HepG2 (cell line): Measurements from ENCODE around the gene RIMKLB. TPM values are rescaled to one million over a fixed set of nuclear protein-coding genes. Genes with fewer than 3 reads are reported as not detected.

ENCODE experiments used
- ATAC-seq: fragments of 200-7000 bp; cut with Tn5 transposase; 3 replicates; pipeline ENCODE4 v1.9.1; 2020; ENCODE audit warnings: mild to moderate bottlenecking, moderate library complexity
- BruUV-seq: library from RNA; stranded (reverse); fragments of 400-500 nt; replicated peaks from 2 replicates; lab custom pipeline; 2021; lab: Mats Ljungman, UMichigan
- CTCF ChIA-PET: fragments of 300-600 bp; formaldehyde crosslinking; extraction: SDS; loops from one replicate; lab custom pipeline; 2021; ENCODE audit warnings: low total read pairs, inconsistent platforms, low intra/inter-chr PET ratio; lab: Yijun Ruan, JAX
- POLR2A ChIA-PET: fragments of 350-600 bp; sonication (Branson Sonifier 250); formaldehyde crosslinking; loops from one replicate; lab custom pipeline; 2020; ENCODE audit warnings: antibody characterized with exemption, inconsistent platforms; lab: Yijun Ruan, JAX
- DNase-seq: peaks from one replicate; pipeline ENCODE4 v3.0.0-alpha.2; 2015; ENCODE audit warnings: low spot score
- FAIRE-seq: peaks from 3 replicates; lab custom pipeline; 2011; peaks lifted over from hg19 to GRCh38; lab: Jason Lieb, UNC
- H2AFZ ChIP-seq: one replicate; pipeline ENCODE4 v1.6.1; 2011; ENCODE audit warnings: low read length, inconsistent platforms
- H3K27ac ChIP-seq: fragments of 300-600 bp; 3 replicates; pipeline ENCODE4 v1.8.0; 2011; ENCODE audit warnings: mixed run types, mild to moderate bottlenecking, mixed read lengths, low read length, inconsistent platforms; ENCODE audit not compliant: insufficient read depth; ENCODE audit errors: extremely low read length
- H3K27me3 ChIP-seq, 2 experiments: fragments of 200-600 bp in 1 of 2; 2 replicates in 1 of 2; 3 replicates in 1 of 2; pipeline versions ENCODE4 v1.6.0 to v1.8.0; 2011; ENCODE audit warnings: low read length in 2 of 2, mild to moderate bottlenecking in 2 of 2, moderate library complexity in 2 of 2, inconsistent platforms in 1 of 2; ENCODE audit not compliant: insufficient read depth in 2 of 2, control insufficient read depth in 1 of 2
- H3K36me3 ChIP-seq, 2 experiments: fragments of 200-600 bp in 1 of 2; replicated peaks in 1 of 2; 2 replicates in 1 of 2; 3 replicates in 1 of 2; pipeline versions ENCODE4 v1.5.1 to v1.8.0; 2011; ENCODE audit warnings: low read length in 2 of 2, inconsistent platforms in 1 of 2; ENCODE audit not compliant: insufficient read depth in 2 of 2, control insufficient read depth in 1 of 2
- H3K4me1 ChIP-seq: 2 replicates; pipeline ENCODE4 v1.5.1; 2012; ENCODE audit warnings: low read length, inconsistent platforms; ENCODE audit not compliant: insufficient read depth
- H3K4me2 ChIP-seq: 2 replicates; pipeline ENCODE4 v1.6.0; 2011; ENCODE audit warnings: low read depth, low read length, inconsistent platforms
- H3K4me3 ChIP-seq, 3 experiments: fragments of 200-600 bp in 1 of 3; sonication (generic), shearing (Covaris generic) in 1 of 3; replicated peaks in 1 of 3; 2 replicates each; pipeline ENCODE4 v1.5.1; 2011 to 2016; ENCODE audit warnings: low read length in 3 of 3, inconsistent platforms in 2 of 3, low read depth in 2 of 3, mild to moderate bottlenecking in 2 of 3, control low read depth in 1 of 3, mixed read lengths in 1 of 3; ENCODE audit not compliant: insufficient read depth in 1 of 3
- H3K79me2 ChIP-seq: one replicate; pipeline ENCODE4 v1.6.1; 2011; ENCODE audit warnings: low read length, inconsistent platforms; ENCODE audit not compliant: insufficient read depth
- H3K9ac ChIP-seq: 2 replicates; pipeline ENCODE4 v1.6.0; 2011; ENCODE audit warnings: mild to moderate bottlenecking, low read depth, low read length, inconsistent platforms; ENCODE audit not compliant: insufficient read depth
- H3K9me3 ChIP-seq: 2 replicates; pipeline ENCODE4 v1.5.1; 2012; ENCODE audit warnings: mild to moderate bottlenecking, low read length
- H4K20me1 ChIP-seq: 2 replicates; pipeline ENCODE4 v1.6.0; 2011; ENCODE audit warnings: inconsistent platforms, mild to moderate bottlenecking, low read length, moderate library complexity; ENCODE audit not compliant: insufficient read depth
- ATF6 ChIP-seq: sonication (generic); formaldehyde crosslinking; conservative IDR thresholded peaks from 2 replicates; pipeline ENCODE4 v1.4.0; 2020; ENCODE audit warnings: missing genetic modification reagents
- MAFF ChIP-seq: IDR thresholded peaks from 2 replicates; pipeline ENCODE4 v1.6.1; 2011; ENCODE audit warnings: low read depth, low read length, improper control_type of control experiment
- ZBTB1 ChIP-seq: sonication (generic); formaldehyde crosslinking; IDR thresholded peaks from 2 replicates; pipeline ENCODE4 v1.4.0; 2020; ENCODE audit warnings: missing genetic modification reagents, borderline replicate concordance
- ZBTB7B ChIP-seq: sonication (generic); formaldehyde crosslinking; IDR thresholded peaks from 2 replicates; pipeline ENCODE4 v1.4.0; 2020; ENCODE audit warnings: missing genetic modification reagents
- ZMAT3 ChIP-seq: sonication (generic); formaldehyde crosslinking; conservative IDR thresholded peaks from 2 replicates; pipeline ENCODE4 v1.7.0; 2021; ENCODE audit warnings: missing genetic modification reagents
- ZNF768 ChIP-seq: sonication (generic); formaldehyde crosslinking; IDR thresholded peaks from 2 replicates; pipeline ENCODE4 v1.4.0; 2020; ENCODE audit warnings: missing genetic modification reagents
- WGBS: methylation state at CpG from one replicate; pipeline ENCODE4 v1.1.6; 2017; ENCODE audit warnings: low lambda C conversion rate; 5-methylcytosine and 5-hydroxymethylcytosine counted together
- in situ Hi-C: cut with HindIII; loops from 2 replicates; pipeline ENCODE4 v1.10.0; 2017; ENCODE audit warnings: low pct_unique_long_range_greater_than_20kb; ENCODE audit not compliant: extremely low pct_ligation_motif_present
- intact Hi-C: fragments of 100-400 bp; cut with micrococcal nuclease; formaldehyde crosslinking; loops from one replicate; pipeline ENCODE4 v1.10.0; 2022; ENCODE audit not compliant: unreplicated experiment
- polyA plus RNA-seq, 8 experiments: library from polyadenylated mRNA; depleted of rRNA in 3 of 8; stranded (reverse) in 7 of 8; unstranded in 1 of 8; fragments of >200 nt; fragmentation: Illumina TruSeq in 4 of 8; extraction: Trizol in 4 of 8; gene quantifications; 2 replicates each; pipeline versions ENCODE4 v1.2.1 to v1.2.3, GENCODE V29; 2011 to 2016; ENCODE audit warnings: low read depth in 4 of 8, missing spikeins in 1 of 8, mixed read lengths in 1 of 8; ENCODE audit not compliant: insufficient read depth in 1 of 8
- total RNA-seq, 5 experiments: library from RNA; depleted of rRNA; stranded (reverse); fragments of >200 nt; fragmentation: Illumina TruSeq; extraction: Trizol; gene quantifications; 2 replicates each; pipeline ENCODE4 v1.2.3, GENCODE V29; 2016; ENCODE audit warnings: low read depth in 1 of 5

Gene RIMKLB
- total and polyA plus RNA-seq, 2 of the 13 experiments (the other 11 are each of a cell fraction or from before 2014, with no cell fraction given), result 0.33 to 0.40 TPM

GRCh38 chr12:8781381-8782127 lies 83.8 kb downstream of the RIMKLB start:
- ChIA-PET POLR2A (no interaction called here), CTCF (no interaction called here)
- no peaks in the 10 kb centered on the region for H4K20me1 ChIP-seq
- intact Hi-C loops, result loop anchor here (2.0 kb wide), 1 partner anchor 109 kb away; no protein-coding TSS in a partner anchor
- ATAC-seq (no peak), DNase-seq (no peak), FAIRE-seq (no peak)
- TF ChIP-seq MAFF (no peak), ATF6 (CRISPR knock-in tag) (no peak), ZBTB7B (no peak), ZNF768 (CRISPR knock-in tag) (no peak), ZMAT3 (no peak), ZBTB1 (CRISPR knock-in tag) (no peak)
- H2AFZ ChIP-seq, result no peak overlapping the region
- BruUV-seq, result no TSS peak
- 63% methylated on average over 2 of the region's 2 CpGs for WGBS
- no peaks in the 10 kb centered on the region for H3K4me1 ChIP-seq
- H3K4me2 ChIP-seq, result no peak overlapping the region
- H3K9me3 ChIP-seq, result no peaks in the 10 kb centered on the region
- no peak overlapping the region for H3K4me3 ChIP-seq
- in situ Hi-C loops, result no loop called here
- no peak overlapping the region for H3K9ac ChIP-seq
- H3K36me3 ChIP-seq, result no peaks in the 10 kb centered on the region
- no peak overlapping the region for H3K27ac ChIP-seq
- H3K79me2 ChIP-seq, result no peaks in the 10 kb centered on the region
- no peaks in the 10 kb centered on the region for H3K27me3 ChIP-seq
